HepG2 (cell line): ENCODE measurements around the gene ACTG2. TPM values are rescaled to one million over a fixed set of nuclear protein-coding genes. Genes with fewer than 3 reads are reported as not detected.

ENCODE experiments used
- ARNTL ChIP-seq: sonication (generic); formaldehyde crosslinking; IDR thresholded peaks from 2 replicates; pipeline ENCODE4 v1.4.0; 2020; ENCODE audit warnings: mild to moderate bottlenecking, missing genetic modification reagents
- CEBPB ChIP-seq: IDR thresholded peaks from 2 replicates; pipeline ENCODE4 v1.6.1; 2011; ENCODE audit warnings: low read depth, low read length, improper control_type of control experiment, borderline replicate concordance
- DMAP1 ChIP-seq: IDR thresholded peaks from 2 replicates; pipeline ENCODE4 v1.6.1; 2016
- GABPA ChIP-seq, 2 experiments: IDR thresholded peaks; 2 replicates each; pipeline ENCODE4 v1.6.1; 2011 to 2016; ENCODE audit warnings: low read depth in 2 of 2, low read length in 1 of 2, missing biosample characterization in 1 of 2, missing genetic modification characterization in 1 of 2
- PITX1 ChIP-seq: sonication (generic); formaldehyde crosslinking; IDR thresholded peaks from 2 replicates; pipeline ENCODE4 v1.5.1; 2020; ENCODE audit warnings: mild to moderate bottlenecking, missing genetic modification reagents
- SALL2 ChIP-seq: sonication (generic); formaldehyde crosslinking; IDR thresholded peaks from 2 replicates; pipeline ENCODE4 v1.8.1; 2023; ENCODE audit warnings: mild to moderate bottlenecking, missing genetic modification reagents, inconsistent platforms
- XRCC5 ChIP-seq: fragments of 200-400 bp; formaldehyde crosslinking; optimal IDR thresholded peaks from 2 replicates; pipeline ENCODE3; 2017; ENCODE audit warnings: mild to moderate bottlenecking, low read length
- ZEB1 ChIP-seq: IDR thresholded peaks from 2 replicates; pipeline ENCODE4 v1.6.1; 2012; ENCODE audit warnings: mild to moderate bottlenecking, low read depth, inconsistent platforms; ENCODE audit not compliant: insufficient replicate concordance
- ZNF605 ChIP-seq: sonication (generic); formaldehyde crosslinking; IDR thresholded peaks from 2 replicates; pipeline ENCODE4 v1.8.0; 2022; ENCODE audit warnings: mild to moderate bottlenecking, missing genetic modification reagents
- polyA plus RNA-seq, 8 experiments: library from polyadenylated mRNA; depleted of rRNA in 3 of 8; stranded (reverse) in 7 of 8; unstranded in 1 of 8; fragments of >200 nt; fragmentation: Illumina TruSeq in 4 of 8; extraction: Trizol in 4 of 8; gene quantifications; 2 replicates each; pipeline versions ENCODE4 v1.2.1 to v1.2.3, GENCODE V29; 2011 to 2016; ENCODE audit warnings: low read depth in 4 of 8, missing spikeins in 1 of 8, mixed read lengths in 1 of 8; ENCODE audit not compliant: insufficient read depth in 1 of 8
- total RNA-seq, 5 experiments: library from RNA; depleted of rRNA; stranded (reverse); fragments of >200 nt; fragmentation: Illumina TruSeq; extraction: Trizol; gene quantifications; 2 replicates each; pipeline ENCODE4 v1.2.3, GENCODE V29; 2016; ENCODE audit warnings: low read depth in 1 of 5
- TF ChIP-seq, protein P1 (sequence below): sonication (generic); formaldehyde crosslinking; IDR thresholded peaks from 2 replicates; pipeline ENCODE4 v1.5.0; 2020; ENCODE audit warnings: mild to moderate bottlenecking, missing genetic modification reagents
- TF ChIP-seq, protein P2 (sequence below): sonication (generic); formaldehyde crosslinking; IDR thresholded peaks from 2 replicates; pipeline ENCODE4 v1.5.0; 2020; ENCODE audit warnings: mild to moderate bottlenecking, missing genetic modification reagents, borderline replicate concordance
- TF ChIP-seq, protein P3 (sequence below): sonication (generic); formaldehyde crosslinking; IDR thresholded peaks from 2 replicates; pipeline ENCODE4 v1.5.0; 2020; ENCODE audit warnings: mild to moderate bottlenecking, low read depth, missing genetic modification reagents, borderline replicate concordance
- TF ChIP-seq, protein P4 (sequence below): sonication (generic); formaldehyde crosslinking; IDR thresholded peaks from 2 replicates; pipeline ENCODE4 v1.8.1; 2023; ENCODE audit warnings: mild to moderate bottlenecking, moderate library complexity, missing genetic modification reagents

ACTG2 gene
- total and polyA plus RNA-seq, 2 of the 13 experiments (the other 11 are each of a cell fraction or from before 2014, with no cell fraction given) = 0.13 TPM; not detected in 1

GRCh38 chr2:73926493-73927327, 33.9 kb downstream of the ACTG2 start, which contains the start of gene DGUOK (continued):
- TF ChIP-seq, protein P1, sequence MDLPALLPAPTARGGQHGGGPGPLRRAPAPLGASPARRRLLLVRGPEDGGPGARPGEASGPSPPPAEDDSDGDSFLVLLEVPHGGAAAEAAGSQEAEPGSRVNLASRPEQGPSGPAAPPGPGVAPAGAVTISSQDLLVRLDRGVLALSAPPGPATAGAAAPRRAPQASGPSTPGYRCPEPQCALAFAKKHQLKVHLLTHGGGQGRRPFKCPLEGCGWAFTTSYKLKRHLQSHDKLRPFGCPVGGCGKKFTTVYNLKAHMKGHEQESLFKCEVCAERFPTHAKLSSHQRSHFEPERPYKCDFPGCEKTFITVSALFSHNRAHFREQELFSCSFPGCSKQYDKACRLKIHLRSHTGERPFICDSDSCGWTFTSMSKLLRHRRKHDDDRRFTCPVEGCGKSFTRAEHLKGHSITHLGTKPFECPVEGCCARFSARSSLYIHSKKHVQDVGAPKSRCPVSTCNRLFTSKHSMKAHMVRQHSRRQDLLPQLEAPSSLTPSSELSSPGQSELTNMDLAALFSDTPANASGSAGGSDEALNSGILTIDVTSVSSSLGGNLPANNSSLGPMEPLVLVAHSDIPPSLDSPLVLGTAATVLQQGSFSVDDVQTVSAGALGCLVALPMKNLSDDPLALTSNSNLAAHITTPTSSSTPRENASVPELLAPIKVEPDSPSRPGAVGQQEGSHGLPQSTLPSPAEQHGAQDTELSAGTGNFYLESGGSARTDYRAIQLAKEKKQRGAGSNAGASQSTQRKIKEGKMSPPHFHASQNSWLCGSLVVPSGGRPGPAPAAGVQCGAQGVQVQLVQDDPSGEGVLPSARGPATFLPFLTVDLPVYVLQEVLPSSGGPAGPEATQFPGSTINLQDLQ (CRISPR knock-in tag) = no peak
- TF ChIP-seq, protein P2, sequence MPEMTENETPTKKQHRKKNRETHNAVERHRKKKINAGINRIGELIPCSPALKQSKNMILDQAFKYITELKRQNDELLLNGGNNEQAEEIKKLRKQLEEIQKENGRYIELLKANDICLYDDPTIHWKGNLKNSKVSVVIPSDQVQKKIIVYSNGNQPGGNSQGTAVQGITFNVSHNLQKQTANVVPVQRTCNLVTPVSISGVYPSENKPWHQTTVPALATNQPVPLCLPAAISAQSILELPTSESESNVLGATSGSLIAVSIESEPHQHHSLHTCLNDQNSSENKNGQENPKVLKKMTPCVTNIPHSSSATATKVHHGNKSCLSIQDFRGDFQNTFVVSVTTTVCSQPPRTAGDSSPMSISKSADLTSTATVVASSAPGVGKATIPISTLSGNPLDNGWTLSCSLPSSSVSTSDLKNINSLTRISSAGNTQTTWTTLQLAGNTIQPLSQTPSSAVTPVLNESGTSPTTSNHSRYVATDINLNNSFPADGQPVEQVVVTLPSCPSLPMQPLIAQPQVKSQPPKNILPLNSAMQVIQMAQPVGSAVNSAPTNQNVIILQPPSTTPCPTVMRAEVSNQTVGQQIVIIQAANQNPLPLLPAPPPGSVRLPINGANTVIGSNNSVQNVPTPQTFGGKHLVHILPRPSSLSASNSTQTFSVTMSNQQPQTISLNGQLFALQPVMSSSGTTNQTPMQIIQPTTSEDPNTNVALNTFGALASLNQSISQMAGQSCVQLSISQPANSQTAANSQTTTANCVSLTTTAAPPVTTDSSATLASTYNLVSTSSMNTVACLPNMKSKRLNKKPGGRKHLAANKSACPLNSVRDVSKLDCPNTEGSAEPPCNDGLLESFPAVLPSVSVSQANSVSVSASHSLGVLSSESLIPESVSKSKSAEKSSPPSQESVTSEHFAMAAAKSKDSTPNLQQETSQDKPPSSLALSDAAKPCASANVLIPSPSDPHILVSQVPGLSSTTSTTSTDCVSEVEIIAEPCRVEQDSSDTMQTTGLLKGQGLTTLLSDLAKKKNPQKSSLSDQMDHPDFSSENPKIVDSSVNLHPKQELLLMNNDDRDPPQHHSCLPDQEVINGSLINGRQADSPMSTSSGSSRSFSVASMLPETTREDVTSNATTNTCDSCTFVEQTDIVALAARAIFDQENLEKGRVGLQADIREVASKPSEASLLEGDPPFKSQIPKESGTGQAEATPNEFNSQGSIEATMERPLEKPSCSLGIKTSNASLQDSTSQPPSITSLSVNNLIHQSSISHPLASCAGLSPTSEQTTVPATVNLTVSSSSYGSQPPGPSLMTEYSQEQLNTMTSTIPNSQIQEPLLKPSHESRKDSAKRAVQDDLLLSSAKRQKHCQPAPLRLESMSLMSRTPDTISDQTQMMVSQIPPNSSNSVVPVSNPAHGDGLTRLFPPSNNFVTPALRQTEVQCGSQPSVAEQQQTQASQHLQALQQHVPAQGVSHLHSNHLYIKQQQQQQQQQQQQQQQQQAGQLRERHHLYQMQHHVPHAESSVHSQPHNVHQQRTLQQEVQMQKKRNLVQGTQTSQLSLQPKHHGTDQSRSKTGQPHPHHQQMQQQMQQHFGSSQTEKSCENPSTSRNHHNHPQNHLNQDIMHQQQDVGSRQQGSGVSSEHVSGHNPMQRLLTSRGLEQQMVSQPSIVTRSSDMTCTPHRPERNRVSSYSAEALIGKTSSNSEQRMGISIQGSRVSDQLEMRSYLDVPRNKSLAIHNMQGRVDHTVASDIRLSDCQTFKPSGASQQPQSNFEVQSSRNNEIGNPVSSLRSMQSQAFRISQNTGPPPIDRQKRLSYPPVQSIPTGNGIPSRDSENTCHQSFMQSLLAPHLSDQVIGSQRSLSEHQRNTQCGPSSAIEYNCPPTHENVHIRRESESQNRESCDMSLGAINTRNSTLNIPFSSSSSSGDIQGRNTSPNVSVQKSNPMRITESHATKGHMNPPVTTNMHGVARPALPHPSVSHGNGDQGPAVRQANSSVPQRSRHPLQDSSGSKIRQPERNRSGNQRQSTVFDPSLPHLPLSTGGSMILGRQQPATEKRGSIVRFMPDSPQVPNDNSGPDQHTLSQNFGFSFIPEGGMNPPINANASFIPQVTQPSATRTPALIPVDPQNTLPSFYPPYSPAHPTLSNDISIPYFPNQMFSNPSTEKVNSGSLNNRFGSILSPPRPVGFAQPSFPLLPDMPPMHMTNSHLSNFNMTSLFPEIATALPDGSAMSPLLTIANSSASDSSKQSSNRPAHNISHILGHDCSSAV (CRISPR knock-in tag) = no peak
- TF ChIP-seq, protein P3, sequence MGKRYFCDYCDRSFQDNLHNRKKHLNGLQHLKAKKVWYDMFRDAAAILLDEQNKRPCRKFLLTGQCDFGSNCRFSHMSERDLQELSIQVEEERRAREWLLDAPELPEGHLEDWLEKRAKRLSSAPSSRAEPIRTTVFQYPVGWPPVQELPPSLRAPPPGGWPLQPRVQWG = no peak
- TF ChIP-seq ZNF605 (CRISPR knock-in tag) = peak; percentile 100
- TF ChIP-seq DMAP1 (CRISPR knock-in tag) = peak; percentile 99
- TF ChIP-seq XRCC5 = peak; percentile 91
- TF ChIP-seq CEBPB = peak; percentile 86
- TF ChIP-seq PITX1 (CRISPR knock-in tag) = peak; percentile 80
- no peak for TF ChIP-seq ZEB1
- TF ChIP-seq, protein P4, sequence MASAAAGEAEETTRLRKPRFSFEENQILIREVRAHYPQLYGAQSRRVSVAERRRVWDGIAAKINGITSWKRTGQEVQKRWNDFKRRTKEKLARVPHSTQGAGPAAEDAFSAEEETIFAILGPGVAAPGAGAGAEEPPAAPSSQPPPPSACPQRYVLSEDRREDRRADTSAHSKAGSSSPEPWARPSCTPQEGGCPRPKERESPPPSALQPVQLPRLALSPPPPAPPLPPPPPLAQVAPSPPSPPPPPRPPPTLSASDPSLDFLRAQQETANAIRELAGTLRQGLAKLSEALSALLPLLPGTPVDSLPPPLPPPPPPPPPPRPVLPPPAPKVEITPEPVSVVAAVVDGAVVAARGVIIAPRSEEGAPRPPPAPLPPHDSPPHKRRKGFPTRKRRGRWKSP (CRISPR knock-in tag) = peak; percentile 87
- peak; percentile 86; the same call in 1 of the 2 replicates for TF ChIP-seq ARNTL (CRISPR knock-in tag)
- TF ChIP-seq GABPA (IDR thresholded peaks at IDR 0.05; ENCODE audit: low read depth, low read length) = peak; percentile 90
- peak; percentile 98 for TF ChIP-seq GABPA (CRISPR knock-in tag; IDR thresholded peaks at IDR 0.05; ENCODE audit: low read depth)
- TF ChIP-seq SALL2 (CRISPR knock-in tag) = peak; percentile 87
